HG02981 (cell line): ENCODE data around the gene NT5DC2.

Source experiments
- ATAC-seq: cut with Tn5 transposase; IDR thresholded peaks from one replicate; pipeline ENCODE4 v1.9.1; 2021; ENCODE audit warnings: mild to moderate bottlenecking, moderate library complexity; ENCODE audit not compliant: unreplicated experiment

NT5DC2 gene

DNA sequence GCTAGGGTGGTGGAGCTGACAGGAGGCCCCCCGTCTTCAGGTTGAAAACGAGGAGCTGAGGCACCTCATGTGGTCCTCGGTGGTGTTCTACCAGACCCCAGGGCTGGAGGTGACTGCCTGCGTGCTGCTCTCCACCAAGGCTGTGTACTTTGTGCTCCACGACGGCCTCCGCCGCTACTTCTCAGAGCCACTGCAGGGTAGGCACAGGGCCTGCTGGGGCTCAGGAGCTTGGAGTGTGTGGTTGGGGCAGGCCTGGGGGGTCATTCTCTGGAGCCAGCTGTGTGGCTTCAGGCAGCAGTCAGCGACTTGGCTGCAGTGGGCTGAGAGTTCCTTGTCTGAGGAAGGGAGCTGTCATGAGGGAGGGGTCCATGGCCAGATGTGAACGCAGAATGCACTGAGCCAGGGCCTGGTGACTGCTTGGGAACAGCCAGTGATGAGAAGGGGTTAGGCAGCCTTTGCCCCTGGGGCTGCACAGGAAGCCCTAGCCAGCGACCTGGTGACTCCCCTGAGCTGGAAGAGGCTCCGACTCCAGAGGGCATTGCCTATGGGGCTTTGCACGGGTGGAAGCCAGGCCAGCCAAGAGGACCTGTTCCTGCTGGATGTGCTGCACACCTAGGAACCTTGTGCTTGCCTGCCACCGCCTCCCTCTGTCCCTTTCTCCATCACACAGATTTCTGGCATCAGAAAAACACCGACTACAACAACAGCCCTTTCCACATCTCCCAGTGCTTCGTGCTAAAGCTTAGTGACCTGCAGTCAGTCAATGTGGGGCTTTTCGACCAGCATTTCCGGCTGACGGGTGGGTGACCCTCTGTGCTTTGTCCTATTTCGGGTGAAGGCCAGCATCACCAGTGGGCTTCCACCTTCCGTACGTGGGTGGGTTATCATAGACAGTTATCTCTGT, 43.4 kb downstream of the NT5DC2 start:
- ATAC-seq, result no peak

DNA sequence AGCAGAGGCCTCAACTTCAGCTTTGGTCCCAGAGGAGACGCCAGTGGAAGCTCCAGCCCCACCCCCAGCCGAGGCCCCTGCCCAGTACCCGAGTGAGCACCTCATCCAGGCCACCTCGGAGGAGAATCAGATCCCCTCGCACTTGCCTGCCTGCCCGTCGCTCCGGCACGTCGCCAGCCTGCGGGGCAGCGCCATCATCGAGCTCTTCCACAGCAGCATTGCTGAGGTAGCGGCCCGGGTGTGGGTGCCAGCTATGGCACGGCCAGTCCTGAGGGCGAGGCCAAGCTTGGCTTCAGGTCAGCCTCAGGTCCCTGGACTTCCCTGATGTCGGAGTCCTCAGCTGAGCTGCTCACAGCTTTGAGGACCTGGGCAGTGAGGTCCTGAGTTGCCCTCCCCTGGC, 44.2 kb downstream of the NT5DC2 start:
- no peak for ATAC-seq

DNA sequence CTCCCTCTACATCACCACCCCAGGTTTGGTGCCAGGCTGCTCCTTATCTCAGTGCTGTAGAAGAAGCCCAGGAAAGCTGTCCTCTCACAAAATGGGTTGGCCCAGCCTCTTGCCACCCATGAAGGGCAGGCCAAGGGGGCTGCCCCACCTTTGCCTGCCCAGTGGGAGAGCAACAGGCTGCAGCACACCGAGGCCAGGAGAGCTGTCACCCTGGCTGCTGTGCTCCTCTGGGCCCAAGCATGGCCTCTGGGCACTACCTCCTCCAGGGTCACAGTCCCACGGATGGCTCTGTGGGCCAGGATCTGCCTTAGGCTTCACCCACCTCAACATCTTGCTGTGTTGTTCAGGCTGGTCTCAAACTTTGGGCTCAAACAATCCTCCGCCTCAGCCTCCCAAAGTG, 44.9 kb downstream of the NT5DC2 start:
- ATAC-seq, result no peak

DNA sequence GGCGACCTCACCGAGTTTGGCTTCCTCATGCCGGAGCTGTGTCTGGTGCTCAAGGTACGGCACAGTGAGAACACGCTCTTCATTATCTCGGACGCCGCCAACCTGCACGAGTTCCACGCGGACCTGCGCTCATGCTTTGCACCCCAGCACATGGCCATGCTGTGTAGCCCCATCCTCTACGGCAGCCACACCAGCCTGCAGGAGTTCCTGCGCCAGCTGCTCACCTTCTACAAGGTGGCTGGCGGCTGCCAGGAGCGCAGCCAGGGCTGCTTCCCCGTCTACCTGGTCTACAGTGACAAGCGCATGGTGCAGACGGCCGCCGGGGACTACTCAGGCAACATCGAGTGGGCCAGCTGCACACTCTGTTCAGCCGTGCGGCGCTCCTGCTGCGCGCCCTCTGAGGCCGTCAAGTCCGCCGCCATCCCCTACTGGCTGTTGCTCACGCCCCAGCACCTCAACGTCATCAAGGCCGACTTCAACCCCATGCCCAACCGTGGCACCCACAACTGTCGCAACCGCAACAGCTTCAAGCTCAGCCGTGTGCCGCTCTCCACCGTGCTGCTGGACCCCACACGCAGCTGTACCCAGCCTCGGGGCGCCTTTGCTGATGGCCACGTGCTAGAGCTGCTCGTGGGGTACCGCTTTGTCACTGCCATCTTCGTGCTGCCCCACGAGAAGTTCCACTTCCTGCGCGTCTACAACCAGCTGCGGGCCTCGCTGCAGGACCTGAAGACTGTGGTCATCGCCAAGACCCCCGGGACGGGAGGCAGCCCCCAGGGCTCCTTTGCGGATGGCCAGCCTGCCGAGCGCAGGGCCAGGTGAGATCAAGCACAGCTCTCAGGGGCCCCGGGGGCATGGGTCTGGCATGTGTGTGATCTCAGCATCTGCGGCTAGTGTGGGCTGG, 45.6 kb downstream of the NT5DC2 start:
- no peak for ATAC-seq

DNA sequence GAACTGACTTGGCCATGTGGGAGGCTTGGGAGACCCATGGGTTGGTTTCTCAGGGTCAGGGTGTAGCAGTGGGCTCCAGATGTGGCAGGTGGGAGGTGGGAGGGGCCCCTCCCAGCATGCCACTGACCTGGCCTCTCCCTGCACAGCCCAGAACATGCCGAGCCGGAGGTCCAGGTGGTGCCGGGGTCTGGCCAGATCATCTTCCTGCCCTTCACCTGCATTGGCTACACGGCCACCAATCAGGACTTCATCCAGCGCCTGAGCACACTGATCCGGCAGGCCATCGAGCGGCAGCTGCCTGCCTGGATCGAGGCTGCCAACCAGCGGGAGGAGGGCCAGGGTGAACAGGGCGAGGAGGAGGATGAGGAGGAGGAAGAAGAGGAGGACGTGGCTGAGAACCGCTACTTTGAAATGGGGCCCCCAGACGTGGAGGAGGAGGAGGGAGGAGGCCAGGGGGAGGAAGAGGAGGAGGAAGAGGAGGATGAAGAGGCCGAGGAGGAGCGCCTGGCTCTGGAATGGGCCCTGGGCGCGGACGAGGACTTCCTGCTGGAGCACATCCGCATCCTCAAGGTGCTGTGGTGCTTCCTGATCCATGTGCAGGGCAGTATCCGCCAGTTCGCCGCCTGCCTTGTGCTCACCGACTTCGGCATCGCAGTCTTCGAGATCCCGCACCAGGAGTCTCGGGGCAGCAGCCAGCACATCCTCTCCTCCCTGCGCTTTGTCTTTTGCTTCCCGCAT, 46.4 kb downstream of the NT5DC2 start:
- ATAC-seq, result no peak

DNA sequence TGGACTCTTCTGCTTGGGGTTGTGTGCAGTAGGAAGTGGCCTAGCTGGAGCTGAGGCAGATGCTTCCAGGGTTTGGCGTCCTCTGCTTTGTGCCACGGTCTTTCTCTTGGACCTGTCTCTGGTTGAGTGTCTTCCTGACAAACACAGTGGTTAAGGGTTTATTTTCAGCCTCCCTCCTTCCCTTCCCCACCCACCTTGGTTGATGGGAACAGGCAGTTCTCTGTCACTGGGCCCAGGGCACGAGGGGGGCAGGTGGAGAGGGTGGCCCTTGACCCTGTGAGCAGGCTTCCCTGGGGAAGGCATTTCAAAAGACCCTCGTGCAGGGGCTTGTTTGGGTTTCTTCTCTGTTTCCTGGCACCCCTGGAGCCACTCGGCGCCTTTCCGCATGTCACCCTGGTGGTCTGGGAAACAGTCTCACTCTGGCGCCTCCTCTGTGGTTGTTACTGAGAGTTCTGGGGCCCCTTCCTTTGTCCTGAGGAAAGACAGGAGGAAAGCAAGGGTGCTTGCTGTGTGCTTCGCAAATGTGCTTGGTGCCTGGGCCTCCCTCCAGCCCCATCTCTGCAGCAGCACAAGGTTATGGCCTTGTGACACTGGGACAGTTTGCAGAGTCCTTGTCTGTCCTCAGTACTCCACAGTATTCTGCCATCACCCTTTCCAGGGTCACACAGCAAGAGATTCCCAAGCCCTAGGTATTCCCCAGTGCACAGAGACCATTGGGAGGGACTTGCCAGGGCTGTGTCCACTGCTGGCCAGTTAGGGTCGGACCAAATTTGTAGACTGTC, 48.8 kb downstream of the NT5DC2 start:
- ATAC-seq, result no peak

DNA sequence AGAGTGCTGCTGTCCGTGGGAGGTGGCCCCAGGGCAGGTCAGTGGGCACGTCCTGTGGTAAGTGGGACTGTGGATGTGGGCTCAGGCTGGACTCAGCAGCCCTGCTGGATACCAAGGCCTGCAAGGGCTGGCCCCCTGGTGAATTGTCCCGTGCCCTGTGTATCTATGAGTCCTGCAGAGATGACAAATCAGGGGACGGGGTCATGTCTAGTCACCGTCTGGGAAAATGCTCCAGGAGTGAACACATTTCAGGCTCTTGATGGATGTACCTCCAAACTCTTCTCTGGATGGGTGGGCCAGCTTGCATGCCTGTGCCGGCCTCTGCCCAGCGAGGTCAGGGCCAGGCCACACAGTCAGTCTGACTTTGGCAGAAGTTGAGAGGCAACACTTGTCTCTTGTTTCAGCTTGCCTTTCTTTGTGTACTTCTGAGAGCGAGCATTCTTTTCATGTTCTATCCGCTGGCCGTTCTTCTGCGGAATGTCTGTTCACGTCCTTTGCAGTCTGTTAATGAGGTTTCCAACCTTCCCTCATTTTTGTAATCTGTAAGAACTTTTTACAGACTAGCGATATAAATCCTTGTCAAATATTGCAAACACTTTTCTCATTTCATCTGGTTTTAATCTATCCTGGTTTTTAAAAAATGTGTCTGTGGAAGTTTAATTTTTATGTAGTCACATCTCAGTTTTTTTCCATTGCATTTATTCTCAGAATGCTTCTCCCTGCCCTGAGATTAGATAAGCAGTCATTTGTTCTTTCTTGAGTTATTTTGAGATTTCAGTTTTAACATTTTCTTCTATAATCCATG, 49.9 kb downstream of the NT5DC2 start:
- no peak for ATAC-seq

DNA sequence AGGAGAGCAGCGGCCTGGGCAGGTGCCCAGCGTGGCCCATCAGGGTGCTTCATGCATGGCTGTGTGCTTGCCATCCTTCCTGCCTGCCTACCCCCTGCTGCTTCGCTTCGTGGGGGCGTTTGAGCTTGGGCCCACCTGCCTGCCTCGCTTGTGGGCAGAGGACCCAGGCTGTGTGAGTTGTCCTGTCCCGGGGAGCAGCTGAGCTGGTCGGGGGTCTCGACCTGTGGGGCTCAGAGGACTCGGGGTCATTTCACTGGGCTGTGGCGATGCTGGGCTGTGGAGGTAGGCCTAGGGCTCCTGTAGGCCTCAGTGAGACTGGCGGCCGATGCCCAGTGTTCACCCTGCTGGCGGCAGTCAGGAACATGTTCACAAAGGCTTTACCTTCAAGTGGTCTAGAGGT, 50.6 kb downstream of the NT5DC2 start:
- no peak for ATAC-seq

DNA sequence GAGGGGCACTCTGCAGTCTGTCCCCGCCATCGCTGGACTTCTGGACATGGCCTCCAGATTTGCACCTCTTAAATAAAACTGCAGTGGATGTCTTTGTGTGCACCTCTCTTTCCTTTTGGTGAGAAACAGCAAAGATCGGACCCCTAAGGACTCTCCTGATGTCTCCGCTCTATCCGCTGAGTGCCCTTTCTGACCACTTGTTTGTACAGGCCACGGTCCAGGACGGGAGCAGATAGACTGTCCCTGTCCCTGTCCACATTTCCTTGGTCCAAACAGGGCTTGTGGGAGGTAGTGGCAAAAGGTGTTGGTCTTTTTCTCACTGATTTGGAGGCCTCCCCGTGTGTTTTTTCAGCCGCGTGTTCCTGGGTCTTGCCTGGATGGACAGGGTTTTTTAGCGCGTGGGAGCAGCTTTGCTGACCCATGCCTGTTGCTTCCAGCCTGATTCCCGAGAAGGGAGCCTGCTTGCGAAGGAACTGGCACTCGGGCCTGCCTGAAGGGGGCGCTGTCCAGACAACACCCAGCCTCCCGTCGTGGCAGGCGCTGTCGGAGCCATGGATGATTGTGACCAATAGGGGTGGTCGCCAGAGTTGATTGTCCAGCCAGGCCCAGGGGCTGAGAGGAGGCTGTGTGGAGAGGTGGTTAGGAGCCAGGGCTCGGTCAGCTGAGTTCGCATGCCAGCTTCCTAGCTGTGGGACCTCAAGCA, 51.7 kb downstream of the NT5DC2 start:
- no peak for ATAC-seq

DNA sequence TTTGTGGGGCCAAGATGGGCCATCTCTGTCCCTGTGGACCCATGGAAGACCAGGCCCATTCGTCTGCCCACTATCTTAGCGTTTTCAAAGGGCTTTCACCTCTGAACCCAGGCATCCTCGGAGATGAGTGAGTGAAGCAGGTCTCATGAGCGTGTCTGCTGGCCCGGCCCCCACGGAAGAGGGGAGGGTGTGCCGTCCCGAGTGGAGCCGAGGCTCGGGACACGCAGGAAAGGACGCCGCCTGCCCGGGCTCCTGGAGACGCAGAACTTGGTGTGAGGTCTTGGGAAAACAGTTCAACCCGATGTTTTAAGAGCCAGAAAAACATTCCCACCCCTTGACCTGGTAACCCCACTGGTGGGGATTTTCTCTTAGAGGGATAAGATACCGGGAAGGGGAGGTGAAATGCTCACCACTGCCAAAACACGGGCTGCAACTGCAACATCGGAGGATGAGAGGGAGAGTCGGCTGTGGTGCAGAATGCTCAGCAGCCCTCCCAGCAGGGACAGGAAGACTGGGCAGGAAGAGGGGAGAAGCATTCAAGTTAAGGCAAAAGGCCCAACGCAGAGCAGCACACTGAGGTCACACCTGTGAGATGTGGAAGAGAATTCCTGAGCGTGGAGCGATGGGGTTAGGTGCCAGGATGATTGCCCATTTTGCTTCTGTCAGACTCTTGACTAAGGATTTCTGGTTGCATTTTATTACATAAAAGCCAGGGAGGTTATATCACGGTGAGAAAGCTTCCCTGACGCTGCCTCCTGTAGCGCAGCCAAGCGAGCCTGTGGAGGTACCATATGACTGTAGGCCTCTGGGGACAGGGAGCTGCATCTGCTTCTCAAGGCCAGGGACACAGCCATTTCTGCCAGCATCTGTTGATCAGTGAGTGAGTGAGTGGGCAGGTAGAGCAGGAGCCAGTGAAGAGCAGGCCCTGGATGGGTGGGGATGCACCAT, 52.6 kb downstream of the NT5DC2 start:
- no peak for ATAC-seq

DNA sequence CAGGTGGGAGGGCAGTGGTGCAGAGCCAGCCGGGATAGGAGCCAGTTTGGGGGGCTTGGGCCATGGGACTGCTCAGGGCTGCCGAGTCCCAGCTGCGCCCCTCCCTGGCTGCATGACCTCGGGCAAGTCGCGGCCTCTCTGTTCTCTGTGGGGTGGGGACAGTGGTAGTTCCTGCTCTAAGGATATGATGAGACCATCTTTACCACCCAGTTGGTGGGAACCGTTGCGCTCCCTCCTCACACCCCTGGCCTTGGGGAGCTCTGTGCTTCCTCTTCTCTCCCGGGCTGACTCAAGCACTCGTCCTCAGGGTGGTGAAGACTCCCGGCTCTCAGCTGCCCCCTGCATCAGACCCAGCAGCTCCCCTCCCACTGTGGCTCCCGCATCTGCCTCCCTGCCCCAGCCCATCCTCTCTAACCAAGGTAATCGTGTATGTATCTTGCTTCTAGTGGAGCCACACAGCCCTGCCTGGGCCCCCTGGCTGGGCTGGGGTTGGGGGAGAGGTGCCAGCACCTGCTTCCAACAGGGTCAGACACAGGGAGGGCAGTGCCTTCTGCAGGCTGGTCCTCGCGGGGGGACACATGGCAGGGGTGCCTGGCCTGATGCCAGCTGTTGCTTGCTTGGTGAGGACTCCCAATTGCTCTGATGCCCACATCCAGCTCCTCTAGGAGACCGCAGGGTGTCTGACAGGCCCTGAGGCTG, 53.6 kb downstream of the NT5DC2 start:
- ATAC-seq, result no peak

DNA sequence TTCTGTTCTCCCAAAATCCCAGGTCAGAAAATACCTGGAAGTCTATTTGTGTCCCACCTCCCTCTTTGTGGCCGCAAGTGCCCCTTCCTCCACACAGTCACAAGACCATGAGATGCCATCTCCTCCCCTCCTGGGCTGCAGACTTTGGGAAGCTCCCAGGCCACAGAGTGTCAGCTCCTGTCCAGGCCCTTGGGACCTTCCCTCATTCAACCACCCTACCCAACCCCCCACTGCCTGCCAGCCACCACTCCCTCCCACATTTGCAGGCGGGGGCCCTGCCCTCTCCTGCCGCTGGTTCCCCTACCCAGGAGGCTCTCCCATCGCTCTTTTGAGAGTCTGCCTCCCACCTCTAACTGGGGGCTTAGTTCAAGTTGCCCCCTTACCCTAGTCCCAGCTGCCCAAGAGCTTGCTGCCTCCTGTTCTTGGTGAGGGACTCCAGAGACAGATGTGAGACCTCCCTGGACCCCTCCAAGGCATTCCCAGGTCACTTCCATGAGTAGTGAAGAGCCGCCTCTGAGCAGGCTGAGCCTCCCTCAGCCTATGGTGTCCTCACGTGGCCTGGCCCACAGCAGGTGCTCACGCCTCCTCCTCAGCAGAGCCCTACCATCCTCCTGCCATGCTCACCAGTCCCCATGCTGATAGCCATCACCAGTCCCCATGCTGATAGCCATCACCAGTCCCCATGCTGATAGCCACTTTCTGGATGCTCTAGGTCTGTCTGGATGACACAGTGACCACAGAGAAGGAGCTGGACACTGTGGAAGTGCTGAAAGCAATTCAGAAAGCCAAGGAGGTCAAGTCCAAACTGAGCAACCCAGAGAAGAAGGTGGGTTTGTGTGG, 54.4 kb downstream of the NT5DC2 start:
- ATAC-seq, result no peak

DNA sequence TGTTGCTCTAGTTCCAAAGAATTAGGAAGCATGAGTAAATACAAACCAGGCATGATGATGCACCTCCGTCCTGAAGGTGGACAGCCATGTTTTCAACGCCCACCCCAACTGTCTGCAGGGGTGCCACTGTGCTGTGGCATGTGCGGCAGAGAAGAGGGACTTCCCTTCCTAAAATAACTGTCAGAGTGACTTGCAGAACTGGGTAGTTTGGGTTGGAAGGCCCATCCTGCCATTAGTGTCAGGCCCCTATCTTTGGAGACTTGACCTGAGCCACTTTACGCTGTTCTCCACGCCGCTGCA, 55.9 kb downstream of the NT5DC2 start:
- no peak for ATAC-seq

DNA sequence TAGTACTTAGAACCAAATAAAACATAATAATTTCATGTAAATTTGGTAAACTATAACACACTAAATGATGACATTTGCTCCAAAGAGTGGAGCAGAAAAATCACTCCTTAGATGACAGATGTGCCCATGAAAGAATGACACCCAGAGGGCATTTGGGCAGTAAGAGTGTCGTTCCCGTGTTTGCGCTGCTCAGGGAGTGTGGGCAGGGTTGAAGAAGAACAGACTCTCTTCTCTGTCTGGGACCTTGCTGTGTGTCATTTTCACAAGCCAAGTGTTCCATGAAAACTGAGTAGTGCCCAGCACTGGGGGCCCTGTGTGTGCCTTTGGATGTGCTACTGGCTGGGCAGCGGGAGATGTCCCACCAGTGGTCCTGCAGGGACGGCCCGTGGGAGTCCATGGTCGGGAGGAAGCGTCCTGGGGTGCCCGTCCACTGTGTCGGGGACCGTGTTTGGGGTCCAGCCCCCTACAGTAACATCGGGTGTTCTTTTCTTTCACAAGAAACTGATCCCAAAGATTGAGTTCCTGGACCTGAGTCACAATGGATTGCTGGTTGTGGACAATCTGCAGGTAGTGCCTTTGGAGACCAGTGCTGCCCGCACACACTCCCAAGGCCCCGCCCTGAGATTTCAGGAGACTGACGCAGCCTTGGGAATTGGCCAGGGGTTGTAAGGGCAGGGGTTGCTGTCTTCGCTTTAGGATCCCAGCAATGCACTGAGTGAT, 56.4 kb downstream of the NT5DC2 start:
- ATAC-seq, result no peak
